ENCODE measurements around the gene PCBP3.
"Not testable (repeated sequence)": the region's sequence is repeated elsewhere in the genome, so short reads cannot be mapped to it uniquely, and the experiment has no call there.

The PCBP3 gene

GRCh38 chr21:45943630-45944540, 300.4 kb downstream of the PCBP3 start:
- DNase-seq (ENCODE audit: low read depth in 2 of 2) = no peak

- no peak for DNase-seq (ENCODE audit: low read depth in 2 of 2)
Observed at GRCh38 chr21:45944601-45945000, 301.1 kb downstream of the PCBP3 start.

GRCh38 chr21:45945066-45945867, 301.7 kb downstream of the PCBP3 start:
- no peak for DNase-seq (ENCODE audit: low read depth in 2 of 2)

- no peak for DNase-seq (ENCODE audit: low read depth in 2 of 2)
Observed at GRCh38 chr21:45945868-45946210, 302.3 kb downstream of the PCBP3 start.

- no peak for DNase-seq (ENCODE audit: low read depth in 2 of 2)
Observed at GRCh38 chr21:45947296-45947695, 303.8 kb downstream of the PCBP3 start.

- no peak for DNase-seq (ENCODE audit: low read depth in 2 of 2)
Observed at GRCh38 chr21:45947716-45948255, 304.3 kb downstream of the PCBP3 start.

- DNase-seq (ENCODE audit: low read depth in 2 of 2) = no peak
Observed at GRCh38 chr21:45948576-45949141, 305.1 kb downstream of the PCBP3 start.

- no peak for DNase-seq (ENCODE audit: low read depth in 2 of 2)
Observed at GRCh38 chr21:45949928-45950739, 306.6 kb downstream of the PCBP3 start.

- DNase-seq (ENCODE audit: low read depth in 2 of 2) = no peak
Observed at GRCh38 chr21:45950740-45951515, 307.4 kb downstream of the PCBP3 start.

- DNase-seq (ENCODE audit: low read depth in 2 of 2) = no peak
Observed at GRCh38 chr21:45951676-45952075, 308.2 kb downstream of the PCBP3 start.

GRCh38 chr21:45952527-45952926, 309.0 kb downstream of the PCBP3 start:
- DNase-seq (ENCODE audit: low read depth in 2 of 2) = not testable (repeated sequence)

GRCh38 chr21:45952974-45953373, 309.4 kb downstream of the PCBP3 start:
- no peak for DNase-seq (ENCODE audit: low read depth in 2 of 2)

GRCh38 chr21:45954261-45954660, 310.7 kb downstream of the PCBP3 start:
- DNase-seq (ENCODE audit: low read depth in 2 of 2) = no peak

- DNase-seq (ENCODE audit: low read depth in 2 of 2) = no peak
Observed at GRCh38 chr21:45954921-45955320, 311.4 kb downstream of the PCBP3 start.

GRCh38 chr21:45957551-45957950, 314.0 kb downstream of the PCBP3 start:
- no peak for DNase-seq (ENCODE audit: low read depth in 2 of 2)

- DNase-seq (ENCODE audit: low read depth in 2 of 2) = no peak
Observed at GRCh38 chr21:45957981-45958600, 314.6 kb downstream of the PCBP3 start.

GRCh38 chr21:45959182-45959581, 315.7 kb downstream of the PCBP3 start:
- no peak for DNase-seq (ENCODE audit: low read depth in 2 of 2)

GRCh38 chr21:45959779-45960390, 316.4 kb downstream of the PCBP3 start:
- no peak for DNase-seq (ENCODE audit: low read depth in 2 of 2)

- not testable (repeated sequence) for DNase-seq (ENCODE audit: low read depth in 2 of 2)
Observed at GRCh38 chr21:45961408-45961807, 317.9 kb downstream of the PCBP3 start.
